ENCODE results near the gene BTBD9. TPM values are rescaled to one million over a fixed set of nuclear protein-coding genes. Genes with fewer than 3 reads are reported as not detected.

The BTBD9 gene
- polyA plus RNA-seq, 1 experiment = 5.4 TPM

- ChIA-PET CTCF (interaction anchor here (0.7 to 1.6 kb wide), 3 partner anchors 8 to 16 kb away, joined by 3 to 4 read pairs (median 4); no protein-coding TSS in a partner anchor), POLR2A (no interaction called here)
- Histone ChIP-seq H3K27me3 (ENCODE audit: control insufficient read depth, insufficient read depth, low read length) (no peaks in the 10 kb centered on the region), H3K36me3 (ENCODE audit: control insufficient read depth, insufficient read depth, low read length) (no peaks in the 10 kb centered on the region), H3K4me3 (ENCODE audit: low read depth, low read length) (no peak overlapping the region)
- TF ChIP-seq, protein P1, sequence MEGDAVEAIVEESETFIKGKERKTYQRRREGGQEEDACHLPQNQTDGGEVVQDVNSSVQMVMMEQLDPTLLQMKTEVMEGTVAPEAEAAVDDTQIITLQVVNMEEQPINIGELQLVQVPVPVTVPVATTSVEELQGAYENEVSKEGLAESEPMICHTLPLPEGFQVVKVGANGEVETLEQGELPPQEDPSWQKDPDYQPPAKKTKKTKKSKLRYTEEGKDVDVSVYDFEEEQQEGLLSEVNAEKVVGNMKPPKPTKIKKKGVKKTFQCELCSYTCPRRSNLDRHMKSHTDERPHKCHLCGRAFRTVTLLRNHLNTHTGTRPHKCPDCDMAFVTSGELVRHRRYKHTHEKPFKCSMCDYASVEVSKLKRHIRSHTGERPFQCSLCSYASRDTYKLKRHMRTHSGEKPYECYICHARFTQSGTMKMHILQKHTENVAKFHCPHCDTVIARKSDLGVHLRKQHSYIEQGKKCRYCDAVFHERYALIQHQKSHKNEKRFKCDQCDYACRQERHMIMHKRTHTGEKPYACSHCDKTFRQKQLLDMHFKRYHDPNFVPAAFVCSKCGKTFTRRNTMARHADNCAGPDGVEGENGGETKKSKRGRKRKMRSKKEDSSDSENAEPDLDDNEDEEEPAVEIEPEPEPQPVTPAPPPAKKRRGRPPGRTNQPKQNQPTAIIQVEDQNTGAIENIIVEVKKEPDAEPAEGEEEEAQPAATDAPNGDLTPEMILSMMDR (IDR thresholded peaks at IDR 0.05; ENCODE audit: insufficient read depth, low read depth, low read length) = no peak
- DNase-seq (ENCODE audit: low read depth) = no peak
These were observed 129.5 kb downstream of the BTBD9 start for GRCh38 chr6:38510205-38510604.

GRCh38 chr6:38509713-38510112 is 130.0 kb downstream of the BTBD9 start:
- Histone ChIP-seq H3K27me3 (ENCODE audit: control insufficient read depth, insufficient read depth, low read length) (no peaks in the 10 kb centered on the region), H3K4me3 (ENCODE audit: low read depth, low read length) (no peak overlapping the region), H3K36me3 (ENCODE audit: control insufficient read depth, insufficient read depth, low read length) (no peaks in the 10 kb centered on the region)
- TF ChIP-seq, protein P1 (IDR thresholded peaks at IDR 0.05; ENCODE audit: insufficient read depth, low read depth, low read length) = no peak
- ChIA-PET CTCF (interaction anchor here (0.7 to 1.6 kb wide), 3 partner anchors 12 to 1208 kb away, joined by 3 to 4 read pairs (median 3); no protein-coding TSS in a partner anchor), POLR2A (interaction anchor here (0.6 kb wide), 1 partner anchor 811 kb away, joined by 9 read pairs; no protein-coding TSS in a partner anchor)
- no peak for DNase-seq (ENCODE audit: low read depth)

DNA sequence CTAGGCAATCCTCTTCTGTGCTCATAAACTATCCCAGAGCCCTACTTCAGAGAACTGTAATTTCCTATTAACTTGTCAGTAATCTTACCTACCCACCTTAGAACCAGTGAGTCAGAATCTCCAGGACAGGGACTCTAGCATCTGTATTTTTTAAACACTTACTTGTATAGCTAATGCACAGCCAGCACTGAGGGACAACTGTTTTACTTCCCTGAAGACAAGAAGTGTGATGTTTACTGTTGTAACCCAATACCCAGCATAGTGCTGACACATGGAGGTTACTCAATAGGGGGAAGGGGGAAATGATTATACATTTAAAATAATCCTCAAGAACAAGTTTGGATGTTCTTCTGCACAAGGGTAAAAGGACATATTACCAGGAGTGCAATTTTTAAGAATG is 130.8 kb downstream of the BTBD9 start:
- ChIA-PET POLR2A (no interaction called here), CTCF (interaction anchor here (0.7 to 1.6 kb wide), 5 partner anchors 11 to 1208 kb away, joined by 3 to 4 read pairs (median 3); no protein-coding TSS in a partner anchor)
- Histone ChIP-seq H3K36me3 (ENCODE audit: control insufficient read depth, insufficient read depth, low read length) (no peaks in the 10 kb centered on the region), H3K4me3 (ENCODE audit: low read depth, low read length) (no peak overlapping the region), H3K27me3 (ENCODE audit: control insufficient read depth, insufficient read depth, low read length) (no peaks in the 10 kb centered on the region)
- DNase-seq (ENCODE audit: low read depth) = no peak
- TF ChIP-seq, protein P1 (IDR thresholded peaks at IDR 0.05; ENCODE audit: insufficient read depth, low read depth, low read length) = no peak

- TF ChIP-seq, protein P1 (IDR thresholded peaks at IDR 0.05; ENCODE audit: insufficient read depth, low read depth, low read length) = no peak
- no peak for DNase-seq (ENCODE audit: low read depth)
- Histone ChIP-seq H3K4me3 (ENCODE audit: low read depth, low read length) (no peak overlapping the region), H3K36me3 (ENCODE audit: control insufficient read depth, insufficient read depth, low read length) (no peaks in the 10 kb centered on the region), H3K27me3 (ENCODE audit: control insufficient read depth, insufficient read depth, low read length) (no peaks in the 10 kb centered on the region)
- CTCF ChIA-PET = interaction anchor here (0.8 to 1.6 kb wide), 3 partner anchors 11 to 101 kb away, joined by 3 to 4 read pairs (median 3); no protein-coding TSS in a partner anchor
- POLR2A ChIA-PET = no interaction called here
These were observed 131.4 kb downstream of the BTBD9 start for GRCh38 chr6:38508286-38508685.

DNA sequence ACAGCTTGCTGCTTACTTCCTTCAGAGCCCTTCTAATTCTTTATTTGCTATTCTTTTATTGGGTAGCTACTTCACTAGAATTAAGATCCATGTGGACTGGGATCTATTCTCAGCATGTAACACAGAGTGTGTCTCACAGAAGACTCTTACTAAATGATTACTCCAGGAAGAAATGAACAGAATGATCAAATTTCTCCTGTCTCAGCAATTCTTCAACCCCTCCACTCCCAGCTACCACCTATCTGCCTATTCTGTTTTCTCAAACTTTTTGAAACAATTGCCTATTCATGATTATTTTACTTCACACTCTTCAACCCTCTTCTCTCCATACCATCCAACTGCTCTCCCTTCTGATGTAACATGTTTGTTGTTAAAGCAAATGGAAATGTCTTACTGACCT is 132.6 kb downstream of the BTBD9 start:
- Histone ChIP-seq H3K4me3 (ENCODE audit: low read depth, low read length) (no peak overlapping the region), H3K36me3 (ENCODE audit: control insufficient read depth, insufficient read depth, low read length) (no peaks in the 10 kb centered on the region), H3K27me3 (ENCODE audit: control insufficient read depth, insufficient read depth, low read length) (no peaks in the 10 kb centered on the region)
- CTCF ChIA-PET = interaction anchor here (1.1 kb wide), 1 partner anchor 13 kb away, joined by 3 read pairs; no protein-coding TSS in a partner anchor
- TF ChIP-seq, protein P1 (IDR thresholded peaks at IDR 0.05; ENCODE audit: insufficient read depth, low read depth, low read length) = no peak
- POLR2A ChIA-PET = no interaction called here
- no peak for DNase-seq (ENCODE audit: low read depth)

All from BJ (cell line).